ENCODE measurements around the gene GRPEL1. TPM values are rescaled to one million over a fixed set of nuclear protein-coding genes. Genes with fewer than 3 reads are reported as not detected.

Gene GRPEL1
- total and polyA plus RNA-seq, 2 experiments from 2014 or later: 28.3 to 56.5 TPM

DNA sequence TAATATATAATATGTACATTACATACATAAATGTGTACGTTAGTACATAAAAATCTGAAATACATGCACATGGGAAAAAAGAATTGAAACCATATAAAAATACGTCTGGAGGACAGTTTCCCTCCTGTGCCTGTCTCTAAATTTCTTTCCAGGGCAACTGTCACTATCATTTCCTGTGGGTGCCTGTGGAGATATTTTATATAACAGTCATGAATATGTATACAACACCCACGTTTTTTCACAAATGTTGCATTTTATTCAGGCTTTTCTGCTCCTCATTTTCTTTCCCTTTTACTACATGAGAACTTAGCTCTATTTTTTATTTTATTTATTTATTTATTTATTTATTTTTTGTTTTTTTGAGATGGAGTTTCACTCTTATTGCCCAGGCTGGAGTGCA lies 24.2 kb upstream of the GRPEL1 start:
- TF ChIP-seq EZH2phosphoT487 (IDR thresholded peaks at IDR 0.05; ENCODE audit: low read depth, severe bottlenecking, unreplicated experiment): no peak
- no peak for TF ChIP-seq EZH2 (IDR thresholded peaks at IDR 0.05; ENCODE audit: borderline replicate concordance)
- no peak for TF ChIP-seq CTCF (IDR thresholded peaks at IDR 0.05; ENCODE audit: poor library complexity)
- no peaks in the 10 kb centered on the region for H3K9me3 ChIP-seq (ENCODE audit: low read depth)
- 53% methylated on average over 3 of the region's 3 CpGs for WGBS (ENCODE audit: low lambda C conversion rate, missing lambda C conversion rate)

DNA sequence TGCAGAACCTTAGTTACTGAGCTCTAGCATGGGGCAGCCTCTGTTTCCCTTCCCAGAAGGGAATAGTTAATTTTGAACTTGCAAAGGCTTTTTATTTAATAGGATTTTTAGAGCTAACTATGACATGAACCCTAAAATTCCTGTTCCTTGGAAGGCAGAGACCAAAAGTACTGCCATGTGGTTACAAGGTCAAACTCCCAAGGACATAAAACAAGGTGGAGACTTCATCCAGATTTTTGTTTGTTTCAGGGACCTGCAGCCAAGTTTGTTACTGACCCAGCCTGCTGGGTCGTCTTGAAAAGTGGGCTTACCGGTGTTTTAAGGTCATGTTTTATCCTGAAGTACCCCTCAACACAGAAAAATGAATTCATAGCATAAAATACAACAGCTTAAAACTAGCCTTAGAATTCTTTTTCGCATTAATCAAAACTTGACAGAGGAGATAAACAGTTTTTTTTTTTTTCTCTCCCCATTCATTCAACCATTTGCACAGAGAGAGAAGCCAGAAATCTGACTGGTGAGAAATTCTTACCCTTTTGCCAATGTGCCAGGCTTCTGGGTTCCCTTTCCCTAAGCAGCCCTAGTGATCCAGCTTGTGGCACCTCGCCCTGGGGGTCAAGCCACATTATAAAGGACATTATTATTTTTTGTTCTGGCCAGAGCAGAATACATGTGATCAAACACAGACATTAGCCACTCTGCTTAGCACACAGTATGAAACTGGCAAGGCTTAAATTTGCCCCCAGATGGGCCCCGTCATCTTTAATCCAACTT lies 21.5 kb upstream of the GRPEL1 start:
- WGBS (ENCODE audit: low lambda C conversion rate, missing lambda C conversion rate): 77% methylated on average over 5 of the region's 5 CpGs
- no peak for DNase-seq (ENCODE audit: low spot score)
- H3K4me3 ChIP-seq: no peak overlapping the region
- no peak overlapping the region for H3K27ac ChIP-seq
- no peaks in the 10 kb centered on the region for H4K20me1 ChIP-seq (ENCODE audit: insufficient read depth, poor library complexity, severe bottlenecking)
- H3K9me3 ChIP-seq (ENCODE audit: low read depth): no peaks in the 10 kb centered on the region
- no peaks in the 10 kb centered on the region for H3K79me2 ChIP-seq
- H3K36me3 ChIP-seq (replicated peaks; ENCODE audit: insufficient read depth, low read depth): no peaks in the 10 kb centered on the region
- H3K4me1 ChIP-seq (ENCODE audit: insufficient read depth): peaks cover 5% of the 10 kb centered on the region
- H3K4me2 ChIP-seq: no peak overlapping the region
- H3K27me3 ChIP-seq: peaks cover 3% of the 10 kb centered on the region
- no peak overlapping the region for H2AFZ ChIP-seq
- TF ChIP-seq CTCF (IDR thresholded peaks at IDR 0.05; ENCODE audit: poor library complexity) (no peak), EZH2phosphoT487 (IDR thresholded peaks at IDR 0.05; ENCODE audit: low read depth, severe bottlenecking, unreplicated experiment) (no peak), EZH2 (IDR thresholded peaks at IDR 0.05; ENCODE audit: borderline replicate concordance) (no peak)
- no peaks in the 10 kb centered on the region for H3K9me2 ChIP-seq (replicated peaks; ENCODE audit: insufficient read depth)

More for the DNA sequence above, 24.2 kb upstream of the GRPEL1 start:
- H3K4me1 ChIP-seq (ENCODE audit: insufficient read depth): peaks cover 5% of the 10 kb centered on the region
- no peaks in the 10 kb centered on the region for H3K79me2 ChIP-seq
- no peaks in the 10 kb centered on the region for H3K9me2 ChIP-seq (replicated peaks; ENCODE audit: insufficient read depth)
- no peaks in the 10 kb centered on the region for H3K36me3 ChIP-seq (replicated peaks; ENCODE audit: insufficient read depth, low read depth)
- H4K20me1 ChIP-seq (ENCODE audit: insufficient read depth, poor library complexity, severe bottlenecking): no peaks in the 10 kb centered on the region
- H2AFZ ChIP-seq: no peak overlapping the region
- no peaks in the 10 kb centered on the region for H3K27me3 ChIP-seq
- no peak overlapping the region for H3K27ac ChIP-seq
- no peak overlapping the region for H3K4me2 ChIP-seq
- H3K4me3 ChIP-seq: no peak overlapping the region
- no peak for DNase-seq (ENCODE audit: low spot score)

DNA sequence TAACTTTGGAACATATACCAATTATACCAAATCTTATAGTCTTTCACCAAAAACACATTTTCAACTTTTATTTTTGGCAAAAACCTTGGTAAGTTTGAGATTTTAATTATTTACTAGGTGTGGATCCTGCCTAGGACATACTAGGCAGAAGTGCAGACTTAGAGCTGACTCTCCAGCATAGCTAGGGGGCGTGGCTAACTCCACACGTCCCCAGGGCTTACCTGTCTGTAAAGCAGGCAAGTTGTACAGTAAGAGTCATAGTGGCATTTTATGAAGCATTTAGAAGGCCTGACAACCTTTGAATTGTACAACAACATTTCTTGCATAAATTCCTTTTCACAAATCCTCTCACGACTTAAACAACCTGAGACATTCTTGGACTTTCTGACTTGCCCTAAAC lies 19.2 kb upstream of the GRPEL1 start:
- H4K20me1 ChIP-seq (ENCODE audit: insufficient read depth, poor library complexity, severe bottlenecking): no peaks in the 10 kb centered on the region
- H3K27me3 ChIP-seq: peaks cover 3% of the 10 kb centered on the region
- H3K9me2 ChIP-seq (replicated peaks; ENCODE audit: insufficient read depth): no peaks in the 10 kb centered on the region
- WGBS (ENCODE audit: low lambda C conversion rate, missing lambda C conversion rate): 77% methylated on average over 3 of the region's 3 CpGs
- no peak overlapping the region for H3K27ac ChIP-seq
- H3K79me2 ChIP-seq: no peaks in the 10 kb centered on the region
- no peak overlapping the region for H2AFZ ChIP-seq
- no peaks in the 10 kb centered on the region for H3K36me3 ChIP-seq (replicated peaks; ENCODE audit: insufficient read depth, low read depth)
- no peaks in the 10 kb centered on the region for H3K9me3 ChIP-seq (ENCODE audit: low read depth)
- no peak overlapping the region for H3K4me2 ChIP-seq
- DNase-seq (ENCODE audit: low spot score): no peak
- peaks cover 5% of the 10 kb centered on the region for H3K4me1 ChIP-seq (ENCODE audit: insufficient read depth)
- H3K4me3 ChIP-seq: no peak overlapping the region
- TF ChIP-seq CTCF (IDR thresholded peaks at IDR 0.05; ENCODE audit: poor library complexity) (no peak), EZH2 (IDR thresholded peaks at IDR 0.05; ENCODE audit: borderline replicate concordance) (no peak), EZH2phosphoT487 (IDR thresholded peaks at IDR 0.05; ENCODE audit: low read depth, severe bottlenecking, unreplicated experiment) (no peak)

Data from hepatocyte (in vitro differentiated cells).